HG03457 (cell line): ENCODE data around the gene HTR2C.
"Not testable (repeated sequence)": the region's sequence is repeated elsewhere in the genome, so short reads cannot be mapped to it uniquely, and the experiment has no call there.

Source experiments
- ATAC-seq: cut with Tn5 transposase; IDR thresholded peaks from one replicate; pipeline ENCODE4 v1.9.1; 2021; ENCODE audit warnings: moderate number of reproducible peaks; ENCODE audit not compliant: unreplicated experiment

Gene HTR2C

GRCh38 chrX:114710571-114710970, 126.7 kb downstream of the HTR2C start:
- ATAC-seq: no peak

DNA sequence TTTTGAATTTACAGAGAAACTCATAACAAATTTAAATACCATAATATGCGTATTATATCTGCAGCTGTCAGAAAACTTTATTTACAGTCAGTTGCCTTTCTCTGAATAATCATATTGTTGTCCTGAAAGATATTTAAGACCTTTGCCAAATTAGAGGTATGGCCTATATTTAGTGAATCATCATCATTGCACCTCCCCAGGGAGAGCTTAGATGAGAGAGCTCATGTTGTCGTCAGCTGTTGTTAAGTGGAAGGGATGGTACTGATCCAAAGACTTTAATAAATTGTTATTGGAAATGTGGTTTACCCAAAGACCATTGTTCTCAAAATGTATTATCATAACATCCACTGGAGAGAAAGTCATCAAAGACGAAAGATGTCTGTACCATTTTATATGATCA, 128.6 kb downstream of the HTR2C start:
- no peak for ATAC-seq

DNA sequence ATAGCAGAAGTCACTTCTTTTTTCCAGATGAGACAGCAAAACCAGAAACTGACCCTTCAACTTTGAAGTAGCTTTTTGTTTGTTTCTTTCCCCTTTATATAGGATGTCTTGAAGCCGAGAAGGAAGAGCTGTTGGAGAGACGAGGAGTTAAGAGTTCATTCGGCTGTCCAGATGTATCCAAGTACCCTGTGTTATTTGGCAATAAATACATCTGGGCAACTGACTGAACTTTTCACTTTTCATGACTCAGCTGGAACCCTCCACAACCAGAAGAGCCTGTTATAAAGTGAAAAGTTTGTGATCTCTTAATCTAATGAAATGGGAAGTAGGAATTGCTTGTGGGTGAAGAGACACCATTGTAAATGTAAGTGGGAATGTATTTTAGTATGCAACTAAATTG, 131.2 kb downstream of the HTR2C start:
- no peak for ATAC-seq

DNA sequence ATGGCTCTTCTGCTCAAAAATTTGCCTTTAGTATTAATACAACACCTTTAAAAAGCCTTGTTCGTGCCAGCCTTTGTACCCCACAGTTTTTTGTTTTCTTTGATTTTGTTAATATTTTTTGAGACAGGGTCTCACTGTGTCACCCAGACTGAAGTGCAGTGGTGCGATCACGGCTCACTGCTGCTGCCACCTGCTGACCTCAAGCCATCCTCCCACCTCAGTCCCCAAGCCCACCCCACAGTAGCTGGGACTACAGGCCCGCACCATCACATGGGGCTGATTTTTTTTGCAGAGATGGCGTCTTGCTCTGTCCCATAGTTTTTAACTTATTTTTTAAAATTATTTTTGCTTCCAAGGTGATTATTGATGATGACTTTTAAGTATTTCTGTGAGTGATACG, 134.0 kb downstream of the HTR2C start:
- ATAC-seq: no peak

- no peak for ATAC-seq
These were observed 182.7 kb downstream of the HTR2C start for GRCh38 chrX:114766541-114766940.

- ATAC-seq: no peak
These were observed 190.8 kb downstream of the HTR2C start for GRCh38 chrX:114774691-114775090.

DNA sequence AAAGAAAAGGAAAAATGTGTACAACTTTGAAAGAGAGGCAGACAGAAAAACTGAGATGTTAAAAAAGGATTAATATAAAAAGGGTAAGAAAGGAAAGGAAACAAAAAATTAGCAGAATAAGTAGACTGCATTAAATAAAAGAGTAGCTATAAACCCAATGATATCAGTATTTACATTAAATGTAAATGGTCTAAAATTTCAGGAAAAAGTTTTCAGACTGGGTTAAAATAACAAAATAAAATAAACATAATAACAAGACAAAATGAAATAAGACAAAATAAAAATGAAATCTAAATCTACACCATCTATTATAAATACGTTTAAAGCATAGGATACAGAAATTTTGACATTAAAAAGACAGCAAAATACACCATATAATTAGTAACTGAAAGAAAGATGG, 199.0 kb downstream of the HTR2C start:
- no peak for ATAC-seq

DNA sequence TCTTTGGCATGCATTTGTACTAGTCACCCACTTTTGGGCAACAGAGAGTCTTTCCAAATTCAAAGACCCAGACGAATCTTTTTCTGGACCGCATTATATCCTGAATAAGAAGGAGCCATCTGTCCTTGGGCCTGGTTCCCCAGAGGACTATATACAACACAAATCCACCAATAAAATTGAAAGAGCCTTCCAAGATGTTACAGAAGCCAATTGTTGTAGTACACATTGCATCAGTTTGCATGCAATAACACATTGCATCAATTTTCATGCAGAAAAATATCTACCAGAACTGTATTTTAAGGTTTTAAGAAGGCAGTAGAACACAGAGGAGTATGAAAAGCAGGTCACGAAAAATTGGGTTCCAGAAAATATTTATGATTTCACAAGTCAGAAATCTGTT, 203.2 kb downstream of the HTR2C start:
- ATAC-seq: no peak

- ATAC-seq: no peak
These were observed 213.6 kb downstream of the HTR2C start for GRCh38 chrX:114797494-114797893.

- no peak for ATAC-seq
These were observed 215.0 kb downstream of the HTR2C start for GRCh38 chrX:114798907-114799306.

GRCh38 chrX:114800719-114801118, 216.8 kb downstream of the HTR2C start:
- ATAC-seq: no peak

DNA sequence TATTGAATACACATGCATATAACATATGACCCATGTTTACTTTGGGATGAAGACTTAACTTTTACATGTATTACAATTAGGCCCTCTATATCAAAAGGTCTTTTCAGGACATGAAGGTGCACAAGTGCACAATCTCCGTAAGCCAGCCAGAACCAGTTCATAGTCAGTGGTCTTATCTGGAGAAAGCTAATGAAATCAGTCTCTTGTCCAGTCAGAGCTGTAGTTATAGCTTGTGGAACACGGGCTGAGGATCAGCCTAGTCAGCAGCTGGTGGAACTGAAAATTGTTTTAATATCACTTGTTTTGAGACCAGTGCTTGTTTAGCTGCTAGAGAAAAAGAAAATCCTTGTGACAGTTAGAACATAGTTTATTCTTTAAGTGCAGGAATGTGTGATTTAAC, 235.6 kb downstream of the HTR2C start:
- no peak for ATAC-seq

GRCh38 chrX:114841051-114841450, 257.2 kb downstream of the HTR2C start:
- no peak for ATAC-seq

- no peak for ATAC-seq
These were observed 258.3 kb downstream of the HTR2C start for GRCh38 chrX:114842181-114842580.

- ATAC-seq: no peak
These were observed 305.6 kb downstream of the HTR2C start for GRCh38 chrX:114889481-114889880.

DNA sequence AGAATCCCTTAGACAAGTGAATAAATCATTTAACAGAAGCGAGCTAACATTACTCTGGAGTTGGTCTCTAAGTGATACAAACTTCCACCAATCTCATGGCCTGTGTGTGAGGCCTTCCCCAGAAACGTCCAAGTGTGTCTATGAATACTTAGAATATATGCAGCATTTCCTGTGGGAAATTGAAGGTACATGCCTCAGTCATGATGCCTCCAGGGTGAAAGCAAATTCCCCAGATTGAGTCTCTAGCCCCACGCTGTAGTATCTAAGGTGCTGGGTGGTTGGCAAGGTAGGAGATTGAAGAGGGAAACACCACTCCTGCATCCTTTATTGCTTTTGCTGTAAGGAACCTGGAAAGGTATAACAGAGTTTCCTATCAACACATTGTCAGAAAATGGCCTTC, 319.7 kb downstream of the HTR2C start:
- ATAC-seq: no peak

DNA sequence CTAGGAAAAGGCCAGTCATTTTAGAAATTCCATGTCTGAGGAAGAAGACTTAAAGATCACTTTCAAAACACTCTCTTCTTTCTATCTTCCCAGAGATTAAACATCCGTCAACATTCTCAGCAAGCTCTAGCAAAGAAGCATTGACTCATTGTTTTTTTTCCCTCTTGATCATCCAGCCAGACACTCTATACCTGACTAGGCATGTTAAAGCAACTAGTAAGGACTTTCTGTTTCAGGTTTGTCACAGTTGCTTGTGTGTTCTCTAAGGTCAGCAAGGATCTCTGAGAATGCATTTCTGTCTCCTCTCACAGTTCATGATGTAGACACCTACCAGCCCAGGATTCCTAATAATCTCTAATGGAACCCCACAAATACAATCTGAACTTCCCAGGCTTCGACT, 321.4 kb downstream of the HTR2C start:
- no peak for ATAC-seq

DNA sequence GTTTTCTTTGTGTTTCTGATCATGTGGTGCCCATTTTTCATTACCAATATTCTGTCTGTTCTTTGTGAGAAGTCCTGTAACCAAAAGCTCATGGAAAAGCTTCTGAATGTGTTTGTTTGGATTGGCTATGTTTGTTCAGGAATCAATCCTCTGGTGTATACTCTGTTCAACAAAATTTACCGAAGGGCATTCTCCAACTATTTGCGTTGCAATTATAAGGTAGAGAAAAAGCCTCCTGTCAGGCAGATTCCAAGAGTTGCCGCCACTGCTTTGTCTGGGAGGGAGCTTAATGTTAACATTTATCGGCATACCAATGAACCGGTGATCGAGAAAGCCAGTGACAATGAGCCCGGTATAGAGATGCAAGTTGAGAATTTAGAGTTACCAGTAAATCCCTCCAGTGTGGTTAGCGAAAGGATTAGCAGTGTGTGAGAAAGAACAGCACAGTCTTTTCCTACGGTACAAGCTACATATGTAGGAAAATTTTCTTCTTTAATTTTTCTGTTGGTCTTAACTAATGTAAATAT, 323.2 kb downstream of the HTR2C start:
- ATAC-seq: no peak

GRCh38 chrX:114924423-114924822, 340.5 kb downstream of the HTR2C start:
- ATAC-seq: no peak

GRCh38 chrX:114924856-114925255, 341.0 kb downstream of the HTR2C start:
- ATAC-seq: no peak

DNA sequence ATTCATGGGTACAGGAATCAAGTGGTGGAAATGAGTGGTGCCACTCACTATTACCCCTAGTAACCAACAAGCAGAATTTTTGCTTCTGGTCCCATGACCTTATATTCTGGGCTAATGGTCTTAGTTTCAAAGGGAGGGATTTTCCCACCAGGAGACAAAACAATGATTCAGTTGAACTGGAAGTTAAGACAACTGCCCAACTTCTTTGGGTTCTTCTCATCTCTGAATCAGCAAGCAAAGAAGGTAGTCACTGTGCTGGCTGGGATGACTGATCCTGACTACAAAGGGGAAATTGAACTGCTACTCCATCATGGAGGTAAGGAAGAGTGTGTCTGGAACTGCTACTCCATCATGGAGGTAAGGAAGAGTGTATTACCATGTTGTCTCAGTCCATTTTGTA, 346.3 kb downstream of the HTR2C start:
- no peak for ATAC-seq

DNA sequence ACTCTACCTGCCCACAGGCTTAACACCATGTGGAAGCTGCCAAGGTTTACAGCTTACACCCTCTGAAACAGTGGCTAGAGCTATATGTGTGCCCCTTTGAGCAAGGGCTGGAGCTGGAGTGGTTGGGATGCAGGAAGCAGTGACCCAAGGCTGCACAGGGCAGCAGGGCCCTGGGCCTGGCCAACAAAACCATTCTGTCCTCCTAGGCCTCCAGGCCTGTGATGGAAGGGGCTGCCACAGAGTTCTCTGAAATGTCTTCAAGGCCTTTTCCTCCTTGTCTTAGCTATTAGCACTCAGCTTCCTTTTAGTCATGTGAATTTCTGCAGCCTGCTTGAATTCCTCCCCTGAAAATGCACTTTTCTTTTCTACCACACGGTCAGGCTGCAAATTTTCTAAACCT, 348.7 kb downstream of the HTR2C start:
- ATAC-seq: no peak

GRCh38 chrX:114933291-114933690, 349.4 kb downstream of the HTR2C start:
- not testable (repeated sequence) for ATAC-seq

DNA sequence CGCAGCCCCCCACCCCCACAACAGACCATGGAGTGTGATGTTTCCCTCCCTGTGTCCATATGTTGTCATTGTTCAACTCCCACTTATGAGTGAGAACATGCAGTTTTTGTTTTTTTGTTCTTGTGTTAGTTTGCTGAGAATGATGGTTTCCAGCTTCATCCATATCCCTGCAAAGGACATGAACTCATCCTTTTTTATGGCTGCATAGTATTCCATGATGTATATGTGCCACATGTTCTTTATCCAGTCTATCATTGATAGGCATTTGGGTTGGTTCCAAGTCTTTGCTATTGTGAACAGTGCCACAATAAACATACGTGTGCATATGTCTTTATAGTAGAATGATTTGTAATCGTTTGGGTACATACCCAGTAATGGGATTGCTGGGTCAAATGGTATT, 353.2 kb downstream of the HTR2C start:
- ATAC-seq: not testable (repeated sequence)
